Liver (tissue), 9 donors: ENCODE results near the gene CDC42. TPM values are rescaled to one million over a fixed set of nuclear protein-coding genes. Genes with fewer than 3 reads are reported as not detected.

Experiments
- DNase-seq: peaks from one replicate; pipeline ENCODE4 v3.0.0-alpha.2; 2017; ENCODE audit warnings: low spot score
- H3K27ac ChIP-seq, 2 donors: one replicate each; pipeline ENCODE4 v1.7.0; 2013; ENCODE audit warnings: inconsistent platforms in 2 of 2, low read length in 2 of 2, control low read depth in 1 of 2, low read depth in 1 of 2, mild to moderate bottlenecking in 1 of 2
- H3K27me3 ChIP-seq, 4 donors: one replicate each; pipeline versions ENCODE4 v1.6.1 to v1.7.0; 2013; ENCODE audit warnings: low read length in 3 of 4, inconsistent platforms in 1 of 4, mild to moderate bottlenecking in 1 of 4, moderate library complexity in 1 of 4; ENCODE audit not compliant: control insufficient read depth in 4 of 4, insufficient read depth in 4 of 4
- H3K36me3 ChIP-seq, 4 donors: one replicate each; pipeline versions ENCODE4 v1.6.1 to v1.7.0; 2013; ENCODE audit warnings: low read length in 3 of 4, mild to moderate bottlenecking in 3 of 4, low read depth in 1 of 4, moderate library complexity in 1 of 4; ENCODE audit not compliant: control insufficient read depth in 4 of 4, insufficient read depth in 3 of 4
- H3K4me1 ChIP-seq, 4 donors: one replicate each; pipeline versions ENCODE4 v1.6.1 to v1.7.0; 2013; ENCODE audit warnings: low read length in 3 of 4, mild to moderate bottlenecking in 3 of 4, moderate library complexity in 1 of 4; ENCODE audit not compliant: control insufficient read depth in 4 of 4, insufficient read depth in 4 of 4
- H3K4me3 ChIP-seq, 3 donors: one replicate each; pipeline versions ENCODE4 v1.6.1 to v1.7.0; 2013; ENCODE audit warnings: low read length in 3 of 3, control low read depth in 1 of 3, low read depth in 1 of 3, mild to moderate bottlenecking in 1 of 3
- H3K9ac ChIP-seq, 2 donors: one replicate each; pipeline ENCODE4 v1.7.0; 2013; ENCODE audit warnings: low read length in 2 of 2, mild to moderate bottlenecking in 2 of 2, moderate library complexity in 2 of 2, control low read depth in 1 of 2, low read depth in 1 of 2
- H3K9me3 ChIP-seq, 4 donors: one replicate each; pipeline versions ENCODE4 v1.6.1 to v1.7.0; 2013; ENCODE audit warnings: low read length in 3 of 4; ENCODE audit not compliant: control insufficient read depth in 4 of 4
- ATF3 ChIP-seq: IDR thresholded peaks from 2 replicates; pipeline ENCODE4 v1.6.1; 2016; ENCODE audit warnings: antibody characterized with exemption
- CTCF ChIP-seq: fragments of 150-350 bp; IDR thresholded peaks from 2 replicates; pipeline ENCODE4 v1.5.1; 2017; ENCODE audit warnings: improper control_type of control experiment, low read depth, low read length; ENCODE audit not compliant: missing input control
- EGR1 ChIP-seq, 2 donors: IDR thresholded peaks; 2 replicates each; pipeline ENCODE4 v1.6.1; 2016 to 2018; ENCODE audit warnings: antibody characterized with exemption in 2 of 2, low read depth in 2 of 2
- FOXA1 ChIP-seq: IDR thresholded peaks from 2 replicates; pipeline ENCODE4 v1.6.1; 2016; ENCODE audit warnings: antibody characterized with exemption
- FOXA2 ChIP-seq: IDR thresholded peaks from 2 replicates; pipeline ENCODE4 v1.6.1; 2016; ENCODE audit warnings: antibody characterized with exemption
- HNF4A ChIP-seq, 2 donors: conservative IDR thresholded peaks; 2 replicates each; pipeline ENCODE4 v1.6.1; 2016; ENCODE audit warnings: antibody characterized with exemption in 2 of 2, mild to moderate bottlenecking in 2 of 2
- HNF4G ChIP-seq: IDR thresholded peaks from 2 replicates; pipeline ENCODE4 v1.6.1; 2016; ENCODE audit warnings: antibody characterized with exemption
- JUND ChIP-seq, 2 donors: IDR thresholded peaks; 2 replicates each; pipeline ENCODE4 v1.6.1; 2016; ENCODE audit warnings: antibody characterized with exemption in 2 of 2
- NR2F2 ChIP-seq: IDR thresholded peaks from 2 replicates; pipeline ENCODE4 v1.6.1; 2016; ENCODE audit warnings: antibody characterized with exemption
- REST ChIP-seq: IDR thresholded peaks from 2 replicates; pipeline ENCODE4 v1.6.1; 2016; ENCODE audit warnings: antibody characterized with exemption, mild to moderate bottlenecking
- YY1 ChIP-seq: IDR thresholded peaks from 2 replicates; pipeline ENCODE4 v1.6.1; 2016; ENCODE audit warnings: antibody characterized with exemption, mild to moderate bottlenecking
- WGBS: extraction: QIAGEN DNeasy Blood & Tissue Kit; methylation state at CpG from one replicate; pipeline ENCODE4 v1.1.7; 2013; 5-methylcytosine and 5-hydroxymethylcytosine counted together
- polyA plus RNA-seq, 2 donors: library from polyadenylated mRNA; stranded (reverse) in 1 of 2; unstranded in 1 of 2; fragments of 200-250 nt in 1 of 2; fragments of >200 nt in 1 of 2; fragmentation: Nextera tagmentation in 1 of 2; extraction: Ambion mirVana in 1 of 2; gene quantifications; one replicate each; pipeline versions ENCODE4 v1.2.1 to v1.2.3, GENCODE V29; 2013 to 2015
- total RNA-seq, 2 donors: library from RNA; depleted of rRNA; stranded (reverse); fragments of >200 nt; gene quantifications; one replicate each; pipeline ENCODE4 v1.2.3, GENCODE V29; 2014
- TF ChIP-seq, protein P1 (sequence below): IDR thresholded peaks from 2 replicates; pipeline ENCODE4 v1.6.1; 2016; ENCODE audit warnings: antibody characterized with exemption
- TF ChIP-seq, protein P2 (sequence below): IDR thresholded peaks from 2 replicates; pipeline ENCODE4 v1.6.1; 2016; ENCODE audit warnings: antibody characterized with exemption
- donor health status: healthy.
- donor health status: healthy.
- donor health status: healthy.
- donor health status: healthy.
- donor health status: healthy.

Gene CDC42
- total and polyA plus RNA-seq, 4 donors, result 40.3 to 140 (median 69.0) TPM

DNA sequence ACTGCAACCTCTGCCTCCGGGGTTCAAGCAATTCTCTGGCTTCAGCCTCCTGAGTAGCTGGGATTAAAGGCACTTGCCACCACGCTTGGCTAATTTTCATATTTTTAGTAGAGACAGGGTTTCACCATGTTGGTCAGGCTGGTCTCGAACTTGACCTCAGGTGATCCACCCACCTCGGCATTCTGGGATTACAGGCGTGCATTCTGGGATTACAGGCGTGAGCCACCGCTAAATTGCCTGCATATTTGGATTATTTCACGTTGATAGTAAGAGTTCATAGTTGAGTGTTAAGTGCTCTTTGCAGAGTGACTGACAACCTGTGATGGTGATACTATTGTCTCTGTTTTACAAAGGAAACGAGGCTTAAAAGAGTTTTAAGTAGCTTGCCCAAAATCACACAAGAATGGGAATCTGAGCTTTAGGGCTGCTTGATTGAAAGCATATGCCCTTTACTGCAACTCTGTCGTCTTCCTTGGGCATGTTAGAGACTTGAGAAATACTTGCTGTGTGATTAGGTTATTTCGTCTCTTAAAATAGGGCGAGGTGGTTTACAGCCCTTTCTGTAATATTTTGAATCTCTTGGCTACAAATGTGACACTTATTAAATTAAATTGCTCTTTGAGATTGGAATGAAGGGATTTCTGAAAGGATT is 12.4 kb downstream of the CDC42 start:
- WGBS, result 84% methylated on average over 12 of the region's 12 CpGs
- H3K9ac ChIP-seq, result no peak overlapping the region
- H3K9me3 ChIP-seq, result no peaks in the 10 kb centered on the region
- DNase-seq, result no peak
- TF ChIP-seq FOXA1 (no peak), JUND (IDR thresholded peaks at IDR 0.05) (no peak), NR2F2 (no peak), ATF3 (no peak), HNF4G (no peak)
- TF ChIP-seq, protein P1, sequence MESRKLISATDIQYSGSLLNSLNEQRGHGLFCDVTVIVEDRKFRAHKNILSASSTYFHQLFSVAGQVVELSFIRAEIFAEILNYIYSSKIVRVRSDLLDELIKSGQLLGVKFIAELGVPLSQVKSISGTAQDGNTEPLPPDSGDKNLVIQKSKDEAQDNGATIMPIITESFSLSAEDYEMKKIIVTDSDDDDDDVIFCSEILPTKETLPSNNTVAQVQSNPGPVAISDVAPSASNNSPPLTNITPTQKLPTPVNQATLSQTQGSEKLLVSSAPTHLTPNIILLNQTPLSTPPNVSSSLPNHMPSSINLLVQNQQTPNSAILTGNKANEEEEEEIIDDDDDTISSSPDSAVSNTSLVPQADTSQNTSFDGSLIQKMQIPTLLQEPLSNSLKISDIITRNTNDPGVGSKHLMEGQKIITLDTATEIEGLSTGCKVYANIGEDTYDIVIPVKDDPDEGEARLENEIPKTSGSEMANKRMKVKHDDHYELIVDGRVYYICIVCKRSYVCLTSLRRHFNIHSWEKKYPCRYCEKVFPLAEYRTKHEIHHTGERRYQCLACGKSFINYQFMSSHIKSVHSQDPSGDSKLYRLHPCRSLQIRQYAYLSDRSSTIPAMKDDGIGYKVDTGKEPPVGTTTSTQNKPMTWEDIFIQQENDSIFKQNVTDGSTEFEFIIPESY, result no peak
- TF ChIP-seq, protein P2, sequence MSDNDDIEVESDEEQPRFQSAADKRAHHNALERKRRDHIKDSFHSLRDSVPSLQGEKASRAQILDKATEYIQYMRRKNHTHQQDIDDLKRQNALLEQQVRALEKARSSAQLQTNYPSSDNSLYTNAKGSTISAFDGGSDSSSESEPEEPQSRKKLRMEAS, result no peak
- H3K36me3 ChIP-seq, result peaks cover 0 to 3% (median 1%) of the 10 kb centered on the region in 4 donors
- no peaks in the 10 kb centered on the region for H3K27me3 ChIP-seq
- H3K4me1 ChIP-seq, result peaks cover 4 to 8% (median 7%) of the 10 kb centered on the region in 4 donors
- H3K27ac ChIP-seq, result no peak overlapping the region
- H3K4me3 ChIP-seq, result no peak overlapping the region

- WGBS, result 78% methylated on average over 2 of the region's 2 CpGs
- peaks cover 8 to 29% (median 19%) of the 10 kb centered on the region in 4 donors for H3K4me1 ChIP-seq
- DNase-seq, result no peak
These were observed 19.0 kb downstream of the CDC42 start for GRCh38 chr1:22071511-22071910.

More at GRCh38 chr1:22071511-22071910, 19.0 kb downstream of the CDC42 start:
- no peak overlapping the region for H3K27ac ChIP-seq
- no peaks in the 10 kb centered on the region for H3K27me3 ChIP-seq
- H3K4me3 ChIP-seq, result no peak overlapping the region
- peaks cover 0 to 6% (median 0%) of the 10 kb centered on the region in 4 donors for H3K36me3 ChIP-seq
- no peak overlapping the region for H3K9ac ChIP-seq
- TF ChIP-seq FOXA2 (no peak), NR2F2 (no peak), YY1 (no peak), FOXA1 (no peak), HNF4A (conservative IDR thresholded peaks at IDR 0.05) (no peak), ATF3 (no peak), CTCF (no peak), EGR1 (IDR thresholded peaks at IDR 0.05; ENCODE audit: low read depth in 2 of 2) (no peak), REST (no peak)
- TF ChIP-seq, protein P2, result no peak
- TF ChIP-seq, protein P1, result no peak
- no peaks in the 10 kb centered on the region for H3K9me3 ChIP-seq
